Smooth muscle cell (in vitro differentiated cells): ENCODE data around the gene SMIM32. TPM values are rescaled to one million over a fixed set of nuclear protein-coding genes. Genes with fewer than 3 reads are reported as not detected.

Experiments used
- DNase-seq: peaks from one replicate; lab custom pipeline; 2025; ENCODE audit not compliant: unreplicated experiment; lab: John Stamatoyannopoulos, UW
- H2AFZ ChIP-seq: fragments of 200-600 bp; sonication (generic); 2 replicates; pipeline ENCODE4 v1.6.0; 2016; ENCODE audit warnings: antibody characterized with exemption, low read depth, mild to moderate bottlenecking
- H3F3A ChIP-seq: fragments of 200-600 bp; sonication (generic); 2 replicates; pipeline ENCODE4 v1.6.0; 2017; ENCODE audit warnings: antibody characterized with exemption, low read depth
- H3K27ac ChIP-seq: fragments of 200-600 bp; sonication (generic); 2 replicates; pipeline ENCODE4 v1.5.1; 2016; ENCODE audit warnings: low read depth, mild to moderate bottlenecking
- H3K27me3 ChIP-seq: fragments of 200-600 bp; sonication (generic); 2 replicates; pipeline ENCODE4 v1.6.1; 2016; ENCODE audit warnings: low read depth, mild to moderate bottlenecking
- H3K36me3 ChIP-seq: fragments of 200-600 bp; sonication (generic); 2 replicates; pipeline ENCODE4 v1.5.1; 2016; ENCODE audit warnings: low read depth
- H3K4me1 ChIP-seq: fragments of 200-600 bp; sonication (generic); 2 replicates; pipeline ENCODE4 v1.5.1; 2016; ENCODE audit warnings: low read depth
- H3K4me2 ChIP-seq: fragments of 200-600 bp; sonication (generic); 2 replicates; pipeline ENCODE4 v1.6.0; 2016; ENCODE audit warnings: mild to moderate bottlenecking
- H3K4me3 ChIP-seq: fragments of 200-600 bp; sonication (generic); 2 replicates; pipeline ENCODE4 v1.5.1; 2016; ENCODE audit warnings: mild to moderate bottlenecking
- H3K79me2 ChIP-seq: fragments of 200-600 bp; sonication (generic); 2 replicates; pipeline ENCODE4 v1.6.0; 2016; ENCODE audit warnings: low read depth, mild to moderate bottlenecking
- H3K9ac ChIP-seq: fragments of 200-600 bp; sonication (generic); 2 replicates; pipeline ENCODE4 v1.6.0; 2016; ENCODE audit warnings: low read depth
- H3K9me3 ChIP-seq: fragments of 200-600 bp; sonication (generic); replicated peaks from 2 replicates; pipeline ENCODE4 v1.5.1; 2016; ENCODE audit warnings: low read depth
- H4K20me1 ChIP-seq: fragments of 200-600 bp; sonication (generic); 2 replicates; pipeline ENCODE4 v1.6.0; 2016; ENCODE audit warnings: low read depth
- CTCF ChIP-seq: fragments of 200-600 bp; sonication (generic); IDR thresholded peaks from 2 replicates; pipeline ENCODE4 v1.5.1; 2017; ENCODE audit warnings: borderline replicate concordance, mild to moderate bottlenecking, antibody characterized with exemption; ENCODE audit not compliant: insufficient read depth, poor library complexity, severe bottlenecking
- WGBS: methylation state at CpG from one replicate; pipeline ENCODE4 v1.1.7; 2016; ENCODE audit warnings: low lambda C conversion rate; 5-methylcytosine and 5-hydroxymethylcytosine counted together
- polyA plus RNA-seq: library from polyadenylated mRNA; unstranded; fragments of >200 nt; fragmentation: Nextera tagmentation; extraction: Ambion mirVana; gene quantifications from 2 replicates; pipeline ENCODE4 v1.2.1, GENCODE V29; 2016
- total RNA-seq: library from RNA; depleted of rRNA; stranded (reverse); fragments of >200 nt; gene quantifications from 2 replicates; pipeline ENCODE4 v1.2.3, GENCODE V29; 2014

The SMIM32 gene
- total and polyA plus RNA-seq, 2 experiments from 2014 or later, result 1.5 to 2.2 TPM

GRCh38 chr5:136213919-136214493 is 21.0 kb upstream of the SMIM32 start:
- no peak for DNase-seq
- Histone ChIP-seq H4K20me1 (no peaks in the 10 kb centered on the region), H3K4me1 (no peaks in the 10 kb centered on the region), H3K9me3 (no peaks in the 10 kb centered on the region), H3K4me2 (no peak overlapping the region), H2AFZ (no peak overlapping the region), H3K79me2 (no peaks in the 10 kb centered on the region), H3K4me3 (no peak overlapping the region), H3F3A (no peaks in the 10 kb centered on the region), H3K36me3 (no peaks in the 10 kb centered on the region), H3K9ac (no peak overlapping the region), H3K27me3 (peaks cover 6% of the 10 kb centered on the region), H3K27ac (no peak overlapping the region)
- no peak for TF ChIP-seq CTCF
- 77% methylated on average over 9 of the region's 9 CpGs for WGBS

- peak; percentile 90 for TF ChIP-seq CTCF
- no peaks in the 10 kb centered on the region for H3K4me1 ChIP-seq
- no peak for DNase-seq
- no peaks in the 10 kb centered on the region for H3K9me3 ChIP-seq
- 66% methylated on average over 10 of the region's 10 CpGs for WGBS
- no peaks in the 10 kb centered on the region for H3K79me2 ChIP-seq
- H3K4me2 ChIP-seq, result no peak overlapping the region
- no peak overlapping the region for H3K27ac ChIP-seq
- peaks cover 6% of the 10 kb centered on the region for H3K27me3 ChIP-seq
- H3K9ac ChIP-seq, result no peak overlapping the region
- no peaks in the 10 kb centered on the region for H4K20me1 ChIP-seq
- no peak overlapping the region for H2AFZ ChIP-seq
- no peaks in the 10 kb centered on the region for H3K36me3 ChIP-seq
- no peaks in the 10 kb centered on the region for H3F3A ChIP-seq
- H3K4me3 ChIP-seq, result no peak overlapping the region
Observed at GRCh38 chr5:136212252-136212721, 19.3 kb upstream of the SMIM32 start.

GRCh38 chr5:136211282-136212040 is 18.5 kb upstream of the SMIM32 start:
- no peaks in the 10 kb centered on the region for H3K4me1 ChIP-seq
- 90% methylated on average over 10 of the region's 10 CpGs for WGBS
- H3K4me3 ChIP-seq, result no peak overlapping the region
- no peak for DNase-seq
- TF ChIP-seq CTCF, result no peak
- H3K9ac ChIP-seq, result no peak overlapping the region
- no peaks in the 10 kb centered on the region for H3F3A ChIP-seq
- H4K20me1 ChIP-seq, result no peaks in the 10 kb centered on the region
- H3K79me2 ChIP-seq, result no peaks in the 10 kb centered on the region
- no peak overlapping the region for H2AFZ ChIP-seq
- peaks cover 6% of the 10 kb centered on the region for H3K27me3 ChIP-seq
- no peak overlapping the region for H3K4me2 ChIP-seq
- no peak overlapping the region for H3K27ac ChIP-seq
- no peaks in the 10 kb centered on the region for H3K36me3 ChIP-seq
- H3K9me3 ChIP-seq, result no peaks in the 10 kb centered on the region
